Esophagus mucosa (tissue), 1 donor: ENCODE measurements around the gene TMCC1. TPM values are rescaled to one million over a fixed set of nuclear protein-coding genes. Genes with fewer than 3 reads are reported as not detected.
A peak's percentile ranks its signal among the peaks of the same experiment; 100 is the strongest.

Experiments
- ATAC-seq: fragments of 200-7000 bp; cut with Tn5 transposase; one replicate; pipeline ENCODE4 v1.9.1; 2020
- total RNA-seq: library from RNA; stranded (reverse); gene quantifications from one replicate; pipeline ENCODE4 v1.2.4, GENCODE V29; 2023
- donor health status: DM: yes; HTN: yes; CAD: no.

TMCC1 gene
- total RNA-seq, 1 donor from 2014 or later, result 23.4 TPM

DNA sequence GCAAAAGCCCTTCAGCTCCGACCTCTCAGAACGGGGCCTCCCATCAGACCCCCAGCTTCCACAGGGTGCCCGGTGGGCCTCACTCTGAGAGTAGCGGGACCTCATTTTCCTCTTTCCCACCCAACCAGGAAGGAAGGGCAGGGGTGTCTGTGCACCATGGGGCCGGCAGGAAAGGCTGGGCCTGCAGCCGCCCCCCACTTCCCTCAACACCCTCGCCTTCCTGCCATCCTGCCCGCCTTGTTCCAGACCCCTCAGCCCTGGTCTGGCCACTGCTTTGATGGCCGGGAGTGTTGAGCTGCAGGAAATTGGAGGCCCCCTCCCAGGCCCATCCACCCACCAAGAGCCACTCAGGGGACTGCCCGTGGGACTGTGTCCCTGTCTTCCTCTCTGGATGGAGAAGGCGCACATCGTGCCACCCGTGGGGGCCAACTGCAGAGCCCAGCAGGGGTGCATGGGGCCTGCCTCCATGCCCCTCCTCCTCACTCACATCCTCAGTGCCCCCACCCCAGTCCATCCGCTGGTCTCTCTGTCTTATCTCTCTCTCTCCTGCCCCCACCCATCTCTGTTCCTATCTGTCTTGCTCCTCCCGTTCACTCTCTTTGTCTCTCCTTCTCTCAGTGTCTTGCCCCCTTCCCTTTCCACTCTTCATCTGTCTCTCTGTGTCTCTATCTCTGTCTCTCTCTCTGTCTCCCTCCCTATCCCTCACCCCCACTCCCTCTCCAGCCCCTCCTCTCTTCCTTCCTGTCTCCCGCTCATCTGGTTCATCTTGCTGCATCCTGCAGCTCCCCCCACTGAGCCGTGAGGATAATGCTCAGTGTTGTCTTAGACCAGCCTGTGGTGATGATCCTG, 285.2 kb downstream of the TMCC1 start:
- ATAC-seq, result no peak

DNA sequence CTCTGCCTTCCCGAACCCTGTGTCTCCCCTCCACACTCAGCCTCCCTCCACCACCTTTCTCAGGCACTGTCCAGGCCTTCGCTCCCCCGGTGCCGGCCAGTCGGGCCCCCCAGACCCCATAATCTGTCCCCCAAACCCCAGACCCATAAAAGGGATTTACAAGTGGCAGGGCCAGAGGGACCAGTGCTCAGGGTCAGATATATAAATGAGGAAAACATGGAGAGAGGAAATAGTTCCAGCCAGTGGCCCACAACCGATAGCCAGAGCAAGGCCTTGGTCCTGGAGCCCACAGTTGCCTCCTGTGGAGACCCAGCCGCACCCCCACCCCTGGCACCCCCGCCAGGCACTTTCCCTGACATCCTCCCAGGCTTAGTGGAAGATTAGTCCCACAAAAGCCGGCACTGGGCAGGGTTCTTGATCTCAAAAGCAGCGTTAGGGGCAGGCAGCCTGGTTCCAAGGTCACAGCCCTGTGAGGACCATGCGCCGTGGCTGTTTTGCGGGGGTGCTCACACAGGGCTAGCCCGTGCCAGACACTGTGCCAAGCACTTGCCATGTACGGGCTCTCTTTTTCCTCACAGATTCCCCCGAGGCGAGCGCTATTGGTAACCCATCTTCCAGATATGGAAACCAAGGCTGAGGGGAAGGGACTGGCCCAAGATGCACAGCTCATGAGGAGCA, 286.0 kb downstream of the TMCC1 start:
- ATAC-seq, result no peak

DNA sequence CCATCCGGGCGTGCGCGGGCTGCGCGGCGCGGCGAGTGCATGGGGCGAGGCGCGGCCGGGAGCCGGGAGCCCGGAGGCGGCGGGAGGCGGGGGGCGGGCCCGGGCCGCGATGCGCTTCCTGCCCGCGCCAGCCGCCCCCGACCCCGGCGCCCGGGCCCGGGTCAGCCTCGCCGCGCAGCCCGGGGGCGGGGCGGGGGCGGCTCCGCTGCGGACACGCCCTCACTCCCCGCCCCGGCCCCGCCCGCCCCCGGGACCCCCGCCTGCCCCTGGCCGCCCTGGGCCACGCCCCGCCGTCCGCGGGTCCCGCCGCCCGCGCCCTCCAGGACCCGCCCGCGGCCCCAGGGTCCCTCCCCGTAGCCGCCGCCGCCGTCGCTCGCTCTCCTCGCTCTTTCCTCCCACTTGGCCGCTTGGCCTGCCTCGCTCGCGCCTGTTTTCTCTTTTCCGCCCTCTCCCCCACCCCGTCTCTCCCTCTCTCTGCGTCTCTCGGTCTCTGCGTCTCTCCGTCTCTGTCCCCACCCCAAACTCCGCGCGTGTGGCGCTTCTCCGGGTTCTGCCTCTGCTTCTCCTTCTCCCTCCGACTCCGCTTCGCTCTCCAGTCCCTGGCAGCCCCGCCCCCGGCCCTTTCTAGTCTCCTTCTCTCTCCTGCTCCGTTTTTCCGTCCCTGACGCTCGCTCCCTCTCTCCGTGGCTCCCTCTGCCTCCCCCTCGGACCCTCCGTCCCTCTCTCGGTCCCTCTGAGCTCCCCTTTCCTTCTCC, 286.7 kb downstream of the TMCC1 start, which contains the start of gene PLXND1:
TSS of gene PLXND1 (minus strand) at position 41 of the 755 bp plus-strand sequence. CDS start at position 4, 37 bp downstream.
- peak; percentile 47 for ATAC-seq

DNA sequence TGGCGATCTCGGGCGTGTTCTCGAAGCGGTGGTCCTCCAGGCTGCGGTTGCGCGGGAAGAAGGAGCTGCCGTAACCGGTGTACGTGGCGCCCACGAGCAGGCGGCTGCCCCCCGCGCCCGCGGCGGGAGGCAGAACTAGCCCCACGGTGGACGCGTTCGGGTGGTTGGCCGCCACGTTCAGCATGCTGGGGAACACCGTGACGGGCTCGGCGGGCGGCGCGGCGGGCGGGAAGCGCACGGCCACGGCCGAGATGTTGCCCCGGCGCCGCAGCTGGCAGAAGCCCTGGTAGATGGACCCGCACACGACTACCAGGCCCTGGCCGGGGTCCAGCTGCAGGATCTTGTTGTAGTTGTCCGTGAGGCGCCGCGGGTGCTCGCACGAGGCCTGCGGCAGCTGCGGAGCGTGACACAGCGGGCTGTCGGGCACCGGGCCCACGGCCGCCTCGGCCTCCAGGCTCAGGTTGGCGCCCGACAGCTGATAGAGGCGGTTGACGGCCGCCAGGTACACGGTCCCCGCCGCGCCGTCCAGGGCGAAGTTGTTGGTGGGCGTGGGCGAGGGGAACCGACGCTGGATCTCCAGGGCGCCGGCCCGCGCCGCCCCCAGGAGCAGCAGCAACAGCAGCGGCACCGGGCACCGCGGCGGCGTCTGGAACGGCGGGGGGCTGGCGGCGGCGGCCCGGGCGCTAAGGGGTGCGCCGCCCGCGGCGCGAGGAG, 287.4 kb downstream of the TMCC1 start:
- peak; percentile 2 for ATAC-seq

DNA sequence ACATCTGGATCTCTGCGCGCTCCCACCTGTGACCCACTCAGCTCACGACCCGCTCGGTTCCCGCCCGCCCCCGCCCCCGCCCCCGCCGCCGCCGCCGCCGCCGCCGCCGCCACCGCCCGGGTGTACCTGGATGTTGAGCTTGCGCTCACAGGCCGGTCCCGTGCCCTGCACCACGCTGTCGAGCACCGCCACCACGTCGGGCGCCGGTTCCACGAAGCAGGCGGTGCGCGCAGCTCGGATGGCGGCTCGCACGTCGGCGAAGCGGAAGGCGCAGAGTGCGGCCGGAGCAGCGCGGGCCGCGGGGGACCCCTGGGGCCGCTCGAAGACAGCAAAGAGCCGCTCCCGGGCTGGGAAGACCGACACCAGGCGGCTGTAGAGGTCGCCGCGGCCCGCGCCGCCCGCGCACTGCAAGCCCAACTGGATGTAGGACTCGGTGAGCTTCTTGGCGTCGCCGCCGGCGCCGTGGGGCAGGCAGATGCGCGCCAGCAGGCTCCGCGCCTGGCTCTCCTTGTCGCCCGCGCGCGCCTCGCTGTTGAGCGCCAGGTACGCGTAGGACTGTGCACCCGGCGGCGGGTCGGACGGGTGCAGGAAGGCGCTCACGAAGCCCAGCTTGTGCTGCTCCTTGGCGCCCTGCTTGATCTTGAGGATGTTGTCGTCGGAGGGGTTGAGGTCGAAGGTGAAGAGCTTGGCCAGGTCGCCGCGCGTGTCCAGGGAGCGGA, 288.1 kb downstream of the TMCC1 start:
- ATAC-seq, result peak; percentile 28

GRCh38 chr3:129604767-129605166, 288.7 kb downstream of the TMCC1 start:
- ATAC-seq, result no peak

DNA sequence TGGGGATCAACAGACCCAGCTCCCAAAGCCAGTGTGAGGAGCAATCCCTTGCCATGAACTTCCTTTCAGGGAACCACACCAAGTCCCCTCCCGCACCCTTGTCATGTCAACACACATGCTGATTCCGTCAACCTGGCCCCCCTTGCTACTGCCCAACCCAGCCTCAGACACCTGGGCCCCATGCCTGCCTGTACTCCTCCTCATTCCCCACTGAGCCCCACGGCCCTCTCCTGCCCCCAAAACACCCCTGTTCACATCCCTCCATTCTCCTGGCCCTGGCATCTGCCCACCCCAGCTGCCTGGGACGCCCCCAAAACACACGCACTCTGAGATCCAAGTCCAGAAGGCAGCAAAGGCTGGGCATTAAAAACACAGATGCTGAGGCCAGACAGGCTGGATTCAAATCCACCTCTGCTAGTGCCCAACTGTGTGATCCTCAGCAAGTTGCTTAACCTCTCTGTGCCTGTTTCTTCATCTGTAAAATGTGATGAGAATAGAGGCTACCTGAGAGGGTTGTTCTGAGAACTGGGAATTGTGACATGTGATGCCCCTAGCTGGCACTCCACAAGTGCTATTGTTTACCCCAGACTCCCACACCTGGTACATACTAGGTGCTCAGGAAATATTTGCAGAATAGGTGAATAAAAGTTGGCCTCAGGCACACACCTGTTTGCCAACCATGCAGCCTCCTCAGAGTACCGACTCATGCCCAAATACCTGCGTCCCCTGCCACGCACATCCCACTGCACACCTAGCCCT, 289.3 kb downstream of the TMCC1 start:
- no peak for ATAC-seq

- no peak for ATAC-seq
These were observed 290.0 kb downstream of the TMCC1 start for GRCh38 chr3:129603561-129603942.

- ATAC-seq, result peak; percentile 3
These were observed 290.6 kb downstream of the TMCC1 start for GRCh38 chr3:129602730-129603560.

DNA sequence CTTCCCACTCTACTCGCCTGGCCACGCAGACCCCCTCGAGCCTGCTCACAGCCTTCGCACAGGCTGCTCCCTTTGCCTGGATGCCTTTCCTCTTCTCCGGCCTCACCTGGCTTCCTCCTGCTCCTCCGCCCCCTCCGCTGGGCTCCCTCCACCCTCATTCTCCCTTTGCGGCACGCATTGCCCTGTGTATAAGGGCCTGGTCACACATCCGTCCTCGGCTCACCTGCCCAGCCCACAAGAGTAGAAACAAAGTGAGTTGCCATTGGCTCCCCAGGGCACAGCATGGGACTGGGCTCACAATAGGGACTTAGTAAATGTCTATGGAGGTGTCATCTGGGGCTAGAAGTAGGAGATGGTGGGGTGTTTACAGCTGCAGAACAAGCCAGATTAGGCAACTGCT, 291.2 kb downstream of the TMCC1 start:
- no peak for ATAC-seq

DNA sequence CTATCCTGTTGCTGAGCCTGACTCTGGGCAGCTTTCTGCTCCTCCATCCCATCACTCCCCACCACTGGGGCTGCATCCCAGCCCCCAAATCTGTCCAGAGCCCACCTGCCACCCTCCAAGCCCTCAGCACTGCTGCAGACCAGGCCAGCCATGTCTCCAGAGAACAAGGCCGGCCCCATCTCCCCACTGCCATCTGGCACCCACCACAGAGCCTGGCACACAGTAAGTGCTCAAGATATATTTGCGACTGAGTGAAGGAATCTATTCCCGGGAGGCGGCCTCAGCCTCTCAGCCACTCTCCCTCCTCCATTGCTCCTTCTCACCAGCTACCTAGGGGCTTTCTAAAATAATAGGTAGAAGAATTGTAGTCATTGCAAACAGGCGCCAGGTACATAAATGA, 291.8 kb downstream of the TMCC1 start:
- no peak for ATAC-seq

DNA sequence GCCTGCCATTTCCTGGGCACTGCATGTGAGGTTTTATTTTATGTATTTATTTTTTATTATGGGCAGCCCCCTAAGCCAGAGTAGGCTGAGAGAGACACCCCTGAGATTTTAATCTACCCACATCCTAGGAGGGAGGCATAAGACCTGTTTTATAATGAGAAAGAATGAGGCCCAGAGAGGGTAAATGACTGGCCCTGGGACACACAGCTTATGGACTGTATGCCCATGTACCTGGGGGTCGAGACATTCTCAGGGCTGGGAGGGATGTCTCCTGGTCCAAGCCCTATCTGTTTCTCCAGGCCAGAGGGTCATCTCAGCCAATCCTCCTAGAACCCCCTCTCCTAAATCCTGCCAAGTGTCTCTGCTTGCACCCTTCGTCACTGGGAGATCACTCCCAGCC, 293.2 kb downstream of the TMCC1 start:
- ATAC-seq, result no peak

DNA sequence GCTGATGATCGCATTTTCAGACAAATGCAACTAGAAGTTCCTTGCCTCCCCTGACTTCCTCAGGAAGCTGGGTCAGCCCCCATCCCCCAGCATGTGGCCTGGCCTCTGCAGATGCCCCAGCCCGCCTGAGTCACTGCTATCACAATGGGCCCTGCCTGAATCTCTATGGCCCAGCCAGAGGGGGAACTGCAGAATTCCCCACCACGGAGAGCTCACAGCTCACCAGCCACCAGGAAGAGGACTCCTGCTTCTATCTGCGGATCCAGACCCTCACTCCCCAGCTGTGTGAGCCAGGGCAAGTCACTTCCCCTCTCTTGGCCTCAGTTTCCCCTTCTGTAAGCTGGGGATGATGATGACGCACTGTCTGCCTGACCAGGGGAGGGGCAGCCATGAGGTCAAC, 293.9 kb downstream of the TMCC1 start:
- no peak for ATAC-seq

DNA sequence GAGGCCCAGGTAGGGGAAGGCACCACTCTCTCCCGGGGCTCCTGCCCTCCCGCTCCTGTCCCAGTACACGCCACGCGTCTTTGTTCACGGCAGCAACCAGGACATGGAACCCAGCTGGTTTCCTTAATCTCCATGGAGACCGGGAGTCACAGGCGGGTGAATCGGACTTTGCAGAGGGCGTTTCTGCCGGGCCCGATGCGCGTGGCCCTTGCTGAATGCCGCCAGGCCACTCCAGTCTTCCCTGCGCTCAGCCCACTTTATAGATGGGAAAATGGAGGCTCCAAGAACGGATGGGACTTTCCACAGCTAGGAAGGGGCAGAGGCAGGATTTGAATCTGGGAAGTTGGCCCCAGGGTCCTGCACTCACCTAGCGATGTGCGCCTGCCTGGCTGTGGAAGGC, 294.4 kb downstream of the TMCC1 start:
- no peak for ATAC-seq

DNA sequence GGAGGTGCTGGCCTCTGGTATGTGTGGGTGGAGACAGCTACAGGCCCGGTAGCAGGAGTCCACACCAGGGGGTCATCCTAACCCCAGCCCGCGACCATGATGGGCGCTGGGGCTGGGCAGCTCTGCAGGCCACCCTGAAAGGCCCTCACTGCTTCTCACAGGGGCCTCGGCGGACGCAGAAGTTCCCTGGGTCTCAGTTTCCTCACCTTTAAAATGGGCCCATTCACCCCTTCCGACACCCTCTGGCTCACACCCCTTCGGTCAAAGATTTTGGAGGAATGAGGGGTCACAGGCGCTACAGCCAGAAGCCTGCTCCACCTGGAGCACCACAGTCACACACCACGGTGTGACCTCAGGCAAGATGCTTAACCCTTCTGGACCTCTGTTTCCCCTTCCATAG, 295.0 kb downstream of the TMCC1 start:
- ATAC-seq, result no peak

- ATAC-seq, result no peak
These were observed 295.5 kb downstream of the TMCC1 start for GRCh38 chr3:129598000-129598381.
